H1 (cell line): Measurements from ENCODE around the gene REPS2. TPM values are rescaled to one million over a fixed set of nuclear protein-coding genes. Genes with fewer than 3 reads are reported as not detected.

Source experiments
- BACH1 ChIP-seq: IDR thresholded peaks from 2 replicates; pipeline ENCODE4 v1.6.1; 2012; ENCODE audit warnings: low read length, improper control_type of control experiment
- polyA plus RNA-seq, 7 experiments: library from polyadenylated mRNA; depleted of rRNA in 3 of 7; stranded (reverse) in 5 of 7; unstranded in 2 of 7; fragments of >200 nt in 5 of 7; fragments of 200-250 nt in 2 of 7; gene quantifications; 1 replicate in 5 of 7; 2 replicates in 1 of 7; 4 replicates in 1 of 7; pipeline versions ENCODE4 v1.2.1 to v1.2.3, GENCODE V29; 2011 to 2013; ENCODE audit warnings: missing spikeins in 2 of 7, mixed read lengths in 2 of 7
- total RNA-seq: library from RNA; stranded (reverse); fragmentation: NEBNext Ultra II Directional; extraction: Animal tissue kit (Norgen Biotek cat#: 25700); gene quantifications from 2 replicates; pipeline ENCODE4 v1.2.1, GENCODE V29; 2021

REPS2 gene
- total and polyA plus RNA-seq, 2 of the 8 experiments (the other 6 are each of a cell fraction or from before 2014, with no cell fraction given), result 0.79 to 4.3 TPM

GRCh38 chrX:17009856-17010625 lies 63.6 kb downstream of the REPS2 start (continued):
- TF ChIP-seq BACH1, result no peak
